GM18868 (cell line): Measurements from ENCODE around the gene PIP4K2C.
"Not testable (repeated sequence)": the region's sequence is repeated elsewhere in the genome, so short reads cannot be mapped to it uniquely, and the experiment has no call there.

Experiments
- ATAC-seq: cut with Tn5 transposase; IDR thresholded peaks from one replicate; pipeline ENCODE4 v1.9.1; 2021; ENCODE audit warnings: mild to moderate bottlenecking, moderate library complexity; ENCODE audit not compliant: unreplicated experiment

The PIP4K2C gene

DNA sequence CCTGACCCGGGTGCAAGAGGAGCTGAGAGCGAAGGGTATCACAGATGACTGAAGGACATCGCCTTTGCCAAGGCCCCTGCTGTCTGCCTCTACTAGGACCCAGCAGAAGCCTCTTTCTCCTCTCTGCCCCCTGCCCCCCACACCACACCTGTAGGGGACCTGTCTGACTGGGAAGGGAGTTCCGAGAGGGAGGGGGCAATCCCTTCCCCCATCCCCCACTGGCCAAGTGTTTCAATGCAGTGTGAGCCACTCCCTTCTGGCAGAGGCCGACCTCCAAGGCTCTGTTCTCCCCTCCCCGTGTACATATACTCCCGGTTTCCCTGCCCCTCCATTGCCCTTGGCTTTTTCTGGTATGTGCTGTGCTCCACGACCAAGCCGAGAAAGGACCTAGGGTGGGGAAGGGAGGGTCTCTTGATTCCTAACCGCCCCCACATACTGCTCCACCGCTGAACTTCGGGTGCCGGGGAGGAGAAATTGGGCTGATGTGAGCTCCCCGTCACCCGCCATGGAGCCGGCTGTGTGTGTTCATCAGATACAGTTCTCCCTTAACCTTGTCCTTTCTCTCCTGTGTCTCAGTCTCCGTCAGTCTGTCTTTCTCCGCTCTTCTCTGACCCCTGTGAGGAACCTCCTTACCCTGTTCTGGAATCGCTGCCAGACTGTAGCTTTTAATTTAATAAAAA, 18.2 kb downstream of the PIP4K2C start:
- ATAC-seq = no peak

DNA sequence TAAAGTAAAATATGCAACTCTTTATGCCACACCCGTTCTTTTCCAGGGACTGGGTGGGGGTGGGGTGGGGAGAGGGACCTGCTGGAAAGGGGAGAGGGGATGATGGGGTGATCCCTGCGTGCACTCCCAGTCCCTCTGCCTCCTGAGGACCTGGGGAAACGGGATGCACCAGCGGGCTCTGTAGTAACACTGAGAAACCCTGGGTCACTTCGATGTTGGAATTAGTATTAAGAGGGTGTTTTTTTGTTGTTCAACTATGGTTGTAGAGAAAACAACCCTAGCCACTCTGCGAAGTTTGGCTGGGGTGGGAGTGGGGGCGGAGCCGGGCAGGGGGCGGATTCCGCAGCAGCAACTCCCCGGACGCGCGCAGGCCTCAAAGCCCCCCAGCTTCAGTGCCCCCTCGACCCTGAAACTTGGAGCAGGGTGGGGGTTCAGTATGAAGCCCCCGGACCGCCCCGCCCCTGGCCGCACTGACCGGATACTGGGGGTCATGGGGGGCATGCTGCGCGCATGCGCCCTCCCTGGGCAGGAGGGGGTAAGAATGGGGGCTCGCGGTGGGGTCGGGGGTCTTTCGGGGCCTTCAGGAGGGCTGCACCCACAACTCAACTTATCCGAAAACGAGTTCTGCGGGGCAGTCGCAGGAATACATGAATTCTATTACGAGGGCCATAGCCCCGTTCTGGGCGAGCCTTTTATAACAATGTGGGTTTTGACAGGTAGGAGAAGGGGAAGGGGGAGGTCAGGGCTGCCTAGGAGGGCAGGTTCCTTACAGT, 19.0 kb downstream of the PIP4K2C start:
- no peak for ATAC-seq

DNA sequence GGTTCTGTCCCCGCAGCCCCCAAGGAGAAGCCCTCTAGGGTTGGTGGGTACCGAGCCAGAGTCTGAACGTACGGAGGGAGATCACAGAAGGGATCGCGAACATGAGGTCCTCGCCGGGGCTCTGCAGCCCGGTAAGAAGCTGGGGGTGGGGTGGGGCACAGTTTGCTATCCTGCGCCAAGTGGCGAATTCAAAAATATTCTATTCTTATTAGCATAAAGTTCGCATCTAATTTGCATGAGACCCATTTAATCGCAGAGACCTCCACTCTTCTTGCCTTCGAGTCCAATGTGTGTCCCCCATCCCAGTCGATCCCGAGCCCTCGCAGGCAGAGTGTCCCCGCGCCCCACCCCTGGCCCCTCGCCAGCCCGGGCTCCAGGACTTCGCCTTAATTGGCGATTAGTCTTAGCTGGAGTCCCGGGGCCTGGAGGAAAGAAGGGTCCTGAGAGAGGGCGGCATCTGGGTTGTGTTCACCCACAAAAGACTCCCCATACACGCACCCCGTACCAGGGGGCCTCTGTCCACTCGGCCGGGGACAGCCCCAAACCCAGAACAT, 19.6 kb downstream of the PIP4K2C start:
- ATAC-seq = no peak

DNA sequence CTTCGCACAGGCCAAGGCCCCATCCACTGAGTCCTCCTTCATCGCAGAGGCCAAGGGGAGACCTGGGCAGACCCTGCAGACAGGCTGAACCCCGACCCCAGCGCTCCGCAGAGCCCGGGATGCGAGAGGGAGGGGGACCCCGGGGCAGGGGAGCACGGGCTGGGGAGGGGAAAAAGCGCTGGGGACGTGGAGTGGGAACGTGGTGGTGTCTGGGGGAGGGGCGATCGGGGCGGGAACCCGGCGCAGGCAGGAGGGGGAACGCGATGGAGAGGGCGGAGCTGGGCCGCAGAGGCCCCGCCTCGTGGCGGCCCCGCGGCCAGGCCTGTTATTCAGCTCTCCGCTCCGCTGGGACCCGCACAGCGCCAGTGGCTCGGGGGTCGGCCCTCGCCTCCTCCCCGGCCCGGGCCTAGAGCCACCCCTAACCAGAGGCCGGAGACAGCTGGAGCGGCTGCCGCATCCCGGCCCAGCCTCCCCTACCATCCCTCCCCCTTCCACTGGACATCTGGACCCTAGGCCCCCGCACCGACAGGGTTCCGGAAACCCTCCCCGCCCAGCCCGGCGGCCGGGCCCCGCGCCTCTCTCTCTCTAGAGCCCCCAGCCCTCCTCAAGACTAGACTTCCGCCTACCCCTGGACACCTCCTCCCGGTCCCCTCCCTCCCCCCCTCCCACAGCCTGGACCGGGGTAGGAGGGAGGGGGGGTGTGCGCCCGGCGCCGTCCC, 20.3 kb downstream of the PIP4K2C start, which contains the start of gene ARHGEF25:
Gene ARHGEF25, plus strand, starts transcription at position 328 of the 719 bp plus-strand sequence. CDS start 460 bp downstream, outside the sequence.
- ATAC-seq = peak; percentile 62

DNA sequence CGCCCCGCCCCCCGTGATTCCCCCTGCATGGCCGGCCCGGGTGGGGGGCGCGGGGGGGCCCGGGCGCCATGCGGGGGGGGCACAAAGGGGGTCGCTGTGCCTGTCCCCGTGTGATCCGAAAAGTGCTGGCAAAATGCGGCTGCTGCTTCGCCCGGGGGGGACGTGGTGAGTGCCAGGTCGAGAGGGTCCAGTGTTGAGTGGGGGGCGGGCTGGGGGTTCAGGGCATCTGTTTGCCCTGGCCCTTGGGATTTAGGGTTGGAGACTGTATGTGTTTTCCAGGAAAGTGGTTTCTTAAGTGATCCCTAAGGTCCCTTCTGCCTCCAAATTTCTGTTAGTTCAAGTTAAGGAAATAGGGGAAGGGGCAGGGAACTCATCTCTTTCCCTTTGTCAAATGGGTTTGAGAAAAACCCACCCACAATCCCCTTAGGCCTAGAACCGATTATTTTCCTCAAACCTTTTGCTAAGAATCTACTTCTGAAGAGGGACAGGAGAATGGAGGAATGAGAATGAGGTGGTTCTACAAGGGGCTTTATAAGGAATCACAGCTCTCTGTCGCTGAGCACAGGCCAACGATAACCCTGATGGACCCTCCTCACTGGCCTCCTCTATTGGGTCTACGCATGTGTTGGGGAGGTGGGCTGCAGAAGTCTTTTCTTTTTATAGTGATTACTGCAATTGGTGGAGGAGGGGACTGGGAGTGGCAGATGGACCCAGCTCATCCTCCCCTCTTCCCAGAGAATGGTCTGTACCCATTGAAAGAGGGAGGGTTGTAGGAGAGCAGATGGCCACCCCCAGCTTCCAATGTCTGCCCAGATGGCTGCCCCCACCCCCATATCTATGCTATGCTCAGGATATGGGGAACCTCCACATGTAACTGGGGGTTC, 21.1 kb downstream of the PIP4K2C start:
- no peak for ATAC-seq

DNA sequence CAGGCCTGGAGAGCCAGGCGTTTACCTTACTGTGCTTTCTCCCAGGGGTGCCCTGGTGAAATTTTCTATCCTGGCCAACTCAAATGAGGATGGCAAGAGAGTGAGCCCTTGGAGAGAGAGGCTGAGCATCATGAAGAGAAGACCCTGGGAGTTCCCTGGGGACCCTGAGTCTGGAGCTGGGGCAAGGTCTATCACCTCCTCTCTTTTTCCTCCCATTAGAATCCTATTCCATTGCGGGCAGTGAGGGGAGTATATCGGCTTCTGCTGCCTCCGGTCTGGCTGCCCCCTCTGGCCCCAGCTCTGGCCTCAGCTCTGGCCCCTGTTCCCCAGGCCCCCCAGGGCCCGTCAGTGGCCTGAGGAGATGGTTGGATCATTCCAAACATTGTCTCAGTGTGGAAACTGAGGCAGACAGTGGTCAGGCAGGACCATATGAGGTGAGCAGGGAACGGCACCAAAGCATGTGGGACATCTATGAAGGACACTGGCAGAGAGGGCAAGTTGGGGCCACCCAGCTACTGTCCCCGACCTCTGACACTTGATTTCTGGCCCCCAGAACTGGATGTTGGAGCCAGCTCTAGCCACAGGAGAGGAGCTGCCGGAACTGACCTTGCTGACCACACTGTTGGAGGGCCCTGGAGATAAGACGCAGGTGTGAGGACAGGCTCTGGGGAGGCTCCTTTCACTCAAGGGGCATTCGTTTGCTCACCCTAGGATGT, 21.9 kb downstream of the PIP4K2C start:
- ATAC-seq = no peak

DNA sequence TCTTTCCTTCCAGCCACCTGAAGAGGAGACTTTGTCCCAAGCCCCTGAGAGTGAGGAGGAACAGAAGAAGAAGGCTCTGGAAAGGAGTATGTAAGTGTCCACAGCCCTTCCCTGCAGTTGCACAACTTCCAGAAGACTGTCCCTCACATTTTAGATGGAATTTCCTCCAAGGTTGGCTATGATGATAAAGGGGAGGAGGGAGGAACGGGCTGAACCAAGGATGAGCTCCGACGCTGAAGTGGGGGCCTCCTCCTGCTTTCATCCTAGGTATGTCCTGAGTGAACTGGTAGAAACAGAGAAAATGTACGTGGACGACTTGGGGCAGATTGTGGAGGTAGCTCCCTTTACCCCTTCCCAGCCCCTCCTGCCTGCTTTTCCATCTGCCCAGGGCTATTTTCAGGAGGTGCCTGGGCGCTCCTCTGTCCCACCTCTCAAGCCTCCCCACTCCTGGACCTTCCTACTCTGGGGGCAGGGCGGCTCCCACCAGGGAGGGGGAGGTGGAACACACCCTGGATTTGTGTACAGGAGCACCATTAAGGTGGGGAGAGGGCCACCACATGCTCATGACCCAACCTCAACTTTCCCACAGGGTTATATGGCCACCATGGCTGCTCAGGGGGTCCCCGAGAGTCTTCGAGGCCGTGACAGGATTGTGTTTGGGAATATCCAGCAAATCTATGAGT, 22.6 kb downstream of the PIP4K2C start:
- no peak for ATAC-seq

DNA sequence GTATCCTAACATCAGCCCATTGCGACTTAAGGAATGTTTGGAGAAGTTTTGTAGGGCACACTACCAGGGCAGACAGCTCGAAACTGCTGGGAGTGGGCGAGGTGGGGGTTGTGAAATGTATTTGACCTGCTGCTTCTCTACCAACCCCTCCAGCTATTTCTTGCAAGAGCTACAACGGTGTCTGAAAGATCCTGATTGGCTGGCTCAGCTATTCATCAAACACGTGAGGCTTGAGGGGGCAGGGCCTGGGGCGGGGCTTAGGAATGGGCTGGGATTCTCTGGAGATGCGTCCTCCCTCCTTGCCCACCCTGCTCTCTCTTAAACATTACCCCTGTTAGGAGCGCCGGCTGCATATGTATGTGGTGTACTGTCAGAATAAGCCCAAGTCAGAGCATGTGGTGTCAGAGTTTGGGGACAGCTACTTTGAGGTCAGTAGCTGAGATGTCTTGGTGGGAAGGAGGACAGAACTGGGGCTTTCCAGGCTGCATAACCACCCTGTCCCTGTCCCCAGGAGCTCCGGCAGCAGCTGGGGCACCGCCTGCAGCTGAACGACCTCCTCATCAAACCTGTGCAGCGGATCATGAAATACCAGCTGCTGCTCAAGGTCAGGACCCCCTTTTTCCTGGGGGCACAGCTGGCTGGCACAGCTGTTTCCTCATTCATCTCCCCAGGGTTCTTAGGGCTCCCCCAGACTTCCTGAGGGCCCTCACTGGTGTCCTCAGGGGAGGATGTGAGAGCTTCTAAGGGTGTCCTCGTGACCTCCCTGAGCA, 23.4 kb downstream of the PIP4K2C start:
- peak; percentile 67 for ATAC-seq

DNA sequence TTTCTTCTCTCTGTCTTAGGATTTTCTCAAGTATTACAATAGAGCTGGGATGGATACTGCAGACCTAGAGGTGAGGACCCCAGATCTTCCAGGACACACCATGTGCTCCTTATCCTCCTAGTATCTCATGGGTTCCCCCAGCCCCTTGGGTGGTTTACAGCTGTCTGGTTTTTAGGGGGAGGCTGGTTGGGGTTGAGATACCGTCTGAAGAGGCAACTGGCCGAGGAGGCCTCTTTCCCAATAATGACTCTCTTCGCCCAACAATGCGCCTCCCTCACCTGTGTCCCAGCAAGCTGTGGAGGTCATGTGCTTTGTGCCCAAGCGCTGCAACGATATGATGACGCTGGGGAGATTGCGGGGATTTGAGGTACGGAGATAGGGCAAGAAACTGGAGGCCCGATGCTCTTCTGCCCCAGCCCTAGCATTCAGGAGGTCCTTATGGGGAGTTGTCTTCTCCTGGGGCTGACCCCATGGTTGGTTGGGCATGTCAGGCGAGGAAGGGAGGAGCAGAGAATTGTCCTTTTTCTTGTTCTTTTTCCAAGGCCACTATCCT, 24.0 kb downstream of the PIP4K2C start:
- no peak for ATAC-seq

DNA sequence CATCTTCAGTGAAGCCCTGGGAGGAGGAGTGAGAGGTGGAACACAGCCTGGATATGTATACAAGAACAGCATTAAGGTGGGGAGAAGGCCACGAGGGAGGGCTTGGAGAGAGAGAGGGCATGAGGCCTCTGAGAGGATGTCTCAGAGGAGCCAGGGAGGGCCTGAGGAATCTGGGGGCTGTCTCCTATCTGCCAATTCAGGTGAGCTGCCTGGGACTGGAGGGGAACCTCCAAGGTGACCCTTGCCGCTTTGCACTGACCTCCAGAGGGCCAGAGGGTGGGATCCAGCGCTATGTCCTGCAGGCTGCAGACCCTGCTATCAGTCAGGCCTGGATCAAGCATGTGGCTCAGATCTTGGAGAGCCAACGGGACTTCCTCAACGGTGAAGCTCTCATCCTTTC, 24.6 kb downstream of the PIP4K2C start:
- ATAC-seq = no peak

DNA sequence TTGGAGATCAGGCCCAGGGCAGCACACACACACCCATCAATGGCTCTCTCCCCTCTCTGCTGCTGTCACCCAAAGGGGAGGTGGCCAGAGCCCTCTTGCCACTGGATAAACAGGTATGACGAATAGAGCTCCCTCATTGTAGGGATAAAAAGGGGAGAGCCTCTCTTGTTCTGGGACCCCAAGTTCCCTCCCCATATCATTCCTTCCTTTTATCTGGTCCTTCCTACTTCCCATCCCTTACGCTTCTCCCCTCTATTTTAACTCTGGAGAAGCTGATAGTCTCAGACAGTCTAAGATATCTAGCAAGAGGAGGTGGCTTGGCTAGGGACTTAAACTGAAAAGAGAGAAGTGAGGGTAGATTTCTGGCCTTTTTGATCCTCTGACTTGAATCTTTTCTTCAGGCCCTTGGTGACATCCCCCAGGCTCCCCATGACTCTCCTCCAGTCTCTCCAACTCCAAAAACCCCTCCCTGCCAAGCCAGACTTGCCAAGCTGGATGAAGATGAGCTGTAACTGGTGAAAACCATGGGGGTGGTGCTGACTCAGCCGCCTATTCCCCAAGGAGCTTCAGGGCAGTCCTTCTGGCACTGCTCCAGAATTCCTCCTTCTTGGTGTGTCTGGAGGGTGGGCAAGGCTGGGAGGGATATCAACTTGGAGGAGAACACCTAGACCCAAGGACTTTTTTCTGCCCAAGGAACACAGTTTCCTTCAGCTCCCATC, 25.6 kb downstream of the PIP4K2C start:
- ATAC-seq = no peak

DNA sequence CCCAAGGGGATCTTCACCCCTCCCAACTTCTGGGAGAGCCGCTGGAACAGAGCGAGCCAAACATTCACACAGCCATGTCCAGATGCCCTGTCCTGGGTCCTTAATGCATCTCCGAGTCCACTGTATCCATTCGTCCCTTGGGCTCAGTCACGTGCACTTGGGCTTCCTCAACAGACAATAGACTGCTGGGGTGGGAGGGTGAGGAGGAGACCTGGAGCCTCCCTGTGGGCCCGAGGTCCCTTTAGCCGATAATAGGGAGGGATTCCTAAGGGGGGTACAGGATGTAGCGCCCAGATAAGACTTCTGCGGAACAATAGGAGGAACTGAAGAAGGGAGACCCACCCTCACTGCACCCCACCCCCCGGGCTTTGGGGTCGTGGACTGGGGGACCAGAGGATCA, 26.9 kb downstream of the PIP4K2C start:
- no peak for ATAC-seq

DNA sequence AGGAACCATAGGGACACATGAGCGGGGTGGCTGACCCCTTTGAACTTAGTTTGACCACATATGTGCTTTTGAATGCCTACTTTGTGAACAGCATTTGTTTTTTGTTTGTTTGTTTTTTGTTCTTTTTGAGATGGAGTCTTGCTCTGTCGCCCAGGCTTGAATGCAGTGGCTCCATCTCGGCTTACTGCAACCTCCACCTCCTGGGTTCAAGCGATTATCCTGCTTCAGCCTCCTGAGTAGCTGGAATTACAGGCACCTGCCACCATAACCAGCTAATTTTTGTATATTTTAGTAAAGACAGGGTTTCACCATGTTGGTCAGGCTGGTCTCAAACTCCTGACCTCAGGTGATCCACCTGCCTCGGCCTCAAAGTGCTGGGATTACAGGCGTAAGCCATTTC, 27.4 kb downstream of the PIP4K2C start:
- not testable (repeated sequence) for ATAC-seq

DNA sequence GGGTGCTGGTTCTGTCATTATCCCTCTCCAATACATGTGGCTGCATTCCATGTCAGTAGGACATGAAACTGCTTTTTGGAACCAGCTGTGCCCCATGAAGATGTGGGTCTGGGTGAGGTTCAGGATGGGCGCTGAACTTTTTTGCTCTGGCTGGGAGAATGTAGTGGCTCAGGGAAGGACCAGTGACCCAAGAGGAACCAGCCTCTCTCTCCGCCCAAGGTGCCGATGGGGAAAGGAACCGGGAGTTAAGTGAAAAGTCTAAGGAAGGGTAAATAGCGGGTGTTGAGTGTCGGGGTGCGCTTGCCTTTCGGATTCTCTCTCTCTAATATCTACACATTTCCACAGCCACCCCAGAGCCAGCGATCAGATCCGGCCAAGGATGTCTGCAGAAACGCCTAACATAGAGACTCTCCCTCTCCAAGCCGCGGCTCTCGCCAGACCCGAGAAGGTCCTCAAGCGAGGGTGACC, 28.0 kb downstream of the PIP4K2C start:
- no peak for ATAC-seq

DNA sequence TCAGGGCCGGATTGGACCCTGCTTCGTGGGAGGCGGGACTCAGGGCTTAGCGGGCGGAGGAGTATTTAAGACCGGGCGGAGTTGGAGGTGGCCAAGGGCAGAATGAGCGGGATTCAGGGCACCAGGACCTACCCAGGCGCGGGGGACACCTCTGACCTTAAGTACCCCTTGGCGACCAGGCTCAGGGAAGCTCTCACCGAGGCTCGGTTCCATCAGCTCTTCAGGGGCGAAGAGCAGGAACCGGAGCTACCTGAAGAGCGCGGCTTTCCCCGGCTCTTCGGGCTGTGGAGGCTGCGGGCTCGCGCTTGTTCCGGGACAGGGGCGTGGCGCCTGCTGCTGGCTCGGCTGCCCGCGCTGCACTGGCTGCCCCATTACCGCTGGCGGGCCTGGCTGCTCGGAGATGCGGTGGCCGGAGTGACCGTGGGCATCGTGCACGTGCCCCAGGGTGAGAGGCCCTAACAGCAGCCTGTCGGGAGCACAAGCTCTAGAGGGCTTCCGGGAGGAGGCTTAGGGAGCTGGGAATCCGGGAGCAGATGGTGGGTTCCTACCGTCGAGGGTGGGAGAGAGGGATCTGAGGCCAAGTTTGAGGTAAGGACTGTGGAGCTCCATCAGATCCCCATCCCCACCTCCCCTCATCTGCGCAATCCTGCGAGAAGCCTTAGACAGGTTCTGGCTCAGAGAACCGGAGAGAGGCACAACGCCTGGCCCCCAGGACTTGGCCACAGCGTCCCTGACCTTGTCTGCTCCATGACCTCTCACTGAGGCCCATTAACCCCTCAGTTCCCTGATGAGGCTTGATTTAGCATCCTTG, 28.6 kb downstream of the PIP4K2C start:
- ATAC-seq = no peak

DNA sequence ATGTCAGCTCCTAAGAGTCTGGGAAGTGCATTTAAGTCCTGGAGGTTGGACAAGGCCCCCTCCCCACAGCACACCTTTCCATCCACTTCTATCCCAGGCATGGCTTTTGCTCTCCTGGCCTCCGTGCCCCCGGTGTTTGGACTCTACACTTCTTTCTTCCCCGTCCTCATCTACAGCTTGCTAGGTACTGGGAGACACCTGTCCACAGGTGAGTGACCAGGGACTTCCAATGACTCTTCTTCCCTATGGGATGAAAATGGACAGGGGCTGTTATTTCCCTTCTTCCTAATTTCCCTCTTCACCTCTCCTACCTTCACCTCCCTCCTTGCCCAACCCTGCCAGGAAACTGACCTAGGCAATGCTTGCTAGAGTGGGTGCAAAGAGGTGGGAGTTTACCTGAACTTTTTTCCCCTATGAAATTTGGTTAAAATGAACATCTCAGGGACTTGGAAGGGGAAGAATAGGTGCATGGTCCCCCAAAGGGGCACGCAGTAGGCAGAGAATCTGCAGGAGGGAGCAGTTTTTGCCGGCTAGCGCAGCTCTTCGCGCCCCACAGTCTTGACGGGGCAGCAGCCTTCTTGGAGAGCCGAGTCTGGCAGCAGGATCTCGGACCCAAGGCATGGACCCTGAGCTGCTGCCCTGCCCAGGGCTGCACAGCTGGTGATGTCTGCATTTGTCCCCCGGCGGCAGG, 29.4 kb downstream of the PIP4K2C start:
- ATAC-seq = no peak
